Hepatocyte (in vitro differentiated cells): Measurements from ENCODE around the gene HLA-F. TPM values are rescaled to one million over a fixed set of nuclear protein-coding genes. Genes with fewer than 3 reads are reported as not detected.

ENCODE experiments used
- DNase-seq: peaks from one replicate; pipeline ENCODE4 v3.0.0-alpha.2; 2016; ENCODE audit warnings: low spot score
- H2AFZ ChIP-seq: fragments of 200-600 bp; sonication (generic); 2 replicates; pipeline ENCODE4 v1.6.0; 2016; ENCODE audit warnings: antibody characterized with exemption, mild to moderate bottlenecking
- H3K27ac ChIP-seq: fragments of 200-600 bp; sonication (generic); 2 replicates; pipeline ENCODE4 v1.5.1; 2016; ENCODE audit warnings: mild to moderate bottlenecking
- H3K27me3 ChIP-seq: fragments of 200-600 bp; sonication (generic); 2 replicates; pipeline ENCODE4 v1.6.1; 2016
- H3K36me3 ChIP-seq: fragments of 200-600 bp; sonication (generic); replicated peaks from 2 replicates; pipeline ENCODE4 v1.5.1; 2016; ENCODE audit warnings: low read depth; ENCODE audit not compliant: insufficient read depth
- H3K4me1 ChIP-seq: fragments of 200-600 bp; sonication (generic); 2 replicates; pipeline ENCODE4 v1.5.1; 2016; ENCODE audit warnings: mild to moderate bottlenecking, moderate library complexity; ENCODE audit not compliant: insufficient read depth
- H3K4me2 ChIP-seq: fragments of 200-600 bp; sonication (generic); 2 replicates; pipeline ENCODE4 v1.6.0; 2016
- H3K4me3 ChIP-seq: fragments of 200-600 bp; sonication (generic); 2 replicates; pipeline ENCODE4 v1.5.1; 2016; ENCODE audit warnings: mild to moderate bottlenecking
- H3K79me2 ChIP-seq: fragments of 200-600 bp; sonication (generic); 2 replicates; pipeline ENCODE4 v1.6.0; 2017; ENCODE audit warnings: mild to moderate bottlenecking
- H3K9me2 ChIP-seq: fragments of 200-600 bp; sonication (generic); replicated peaks from 2 replicates; pipeline ENCODE4 v1.6.0; 2017; ENCODE audit warnings: mild to moderate bottlenecking; ENCODE audit not compliant: insufficient read depth
- H3K9me3 ChIP-seq: fragments of 200-600 bp; sonication (generic); 2 replicates; pipeline ENCODE4 v1.5.1; 2016; ENCODE audit warnings: low read depth, mild to moderate bottlenecking
- H4K20me1 ChIP-seq: fragments of 200-600 bp; sonication (generic); 2 replicates; pipeline ENCODE4 v1.6.0; 2016; ENCODE audit warnings: mild to moderate bottlenecking; ENCODE audit not compliant: insufficient read depth, poor library complexity, severe bottlenecking
- CTCF ChIP-seq: fragments of 200-600 bp; sonication (generic); IDR thresholded peaks from 2 replicates; pipeline ENCODE4 v1.5.1; 2016; ENCODE audit warnings: antibody characterized with exemption, mild to moderate bottlenecking; ENCODE audit not compliant: poor library complexity
- EZH2 ChIP-seq: fragments of 200-600 bp; sonication (generic); IDR thresholded peaks from 2 replicates; pipeline ENCODE4 v1.6.1; 2016; ENCODE audit warnings: antibody characterized with exemption, mild to moderate bottlenecking, borderline replicate concordance
- EZH2phosphoT487 ChIP-seq: fragments of 200-600 bp; sonication (generic); IDR thresholded peaks from one replicate; pipeline ENCODE4 v1.6.1; 2018; ENCODE audit warnings: antibody characterized with exemption, mild to moderate bottlenecking, low read depth, moderate library complexity; ENCODE audit not compliant: unreplicated experiment, severe bottlenecking
- WGBS: methylation state at CpG from one replicate; pipeline ENCODE4 v1.1.6; 2016; ENCODE audit warnings: low lambda C conversion rate; ENCODE audit errors: missing lambda C conversion rate; 5-methylcytosine and 5-hydroxymethylcytosine counted together
- polyA plus RNA-seq: library from polyadenylated mRNA; unstranded; fragments of >200 nt; fragmentation: Nextera tagmentation; extraction: Ambion mirVana; gene quantifications from 2 replicates; pipeline ENCODE4 v1.2.1, GENCODE V29; 2016
- total RNA-seq: library from RNA; depleted of rRNA; stranded (reverse); fragments of >200 nt; gene quantifications from 2 replicates; pipeline ENCODE4 v1.2.3, GENCODE V29; 2014

Gene HLA-F
- total and polyA plus RNA-seq, 2 experiments from 2014 or later = 7.6 to 8.8 TPM

- Histone ChIP-seq H2AFZ (no peak overlapping the region), H3K4me2 (no peak overlapping the region), H3K9me2 (no peaks in the 10 kb centered on the region), H3K36me3 (no peaks in the 10 kb centered on the region), H3K27me3 (peaks cover 63% of the 10 kb centered on the region), H3K4me1 (peaks cover 5% of the 10 kb centered on the region), H4K20me1 (no peaks in the 10 kb centered on the region), H3K4me3 (no peak overlapping the region), H3K9me3 (no peaks in the 10 kb centered on the region), H3K79me2 (no peaks in the 10 kb centered on the region), H3K27ac (no peak overlapping the region)
- 37% methylated on average over 2 of the region's 2 CpGs for WGBS
- no peak for DNase-seq
- TF ChIP-seq EZH2phosphoT487 (no peak), CTCF (no peak), EZH2 (no peak)
Observed at GRCh38 chr6:29720863-29721262, 2.4 kb upstream of the HLA-F start.

- DNase-seq = peak; percentile 16
- peak overlapping the region; percentile 70 for H2AFZ ChIP-seq
- 4% methylated on average over 71 of the region's 76 CpGs for WGBS
Observed at GRCh38 chr6:29723666-29724588, 693 bp downstream of the HLA-F start.

GRCh38 chr6:29724937-29725869, 2.0 kb downstream of the HLA-F start:
- H3K9me3 ChIP-seq = no peaks in the 10 kb centered on the region
- no peak overlapping the region for H2AFZ ChIP-seq
- peaks cover 56% of the 10 kb centered on the region for H3K27me3 ChIP-seq
- no peaks in the 10 kb centered on the region for H4K20me1 ChIP-seq
- H3K36me3 ChIP-seq = no peaks in the 10 kb centered on the region
- 89% methylated on average over 11 of the region's 11 CpGs for WGBS
- H3K4me1 ChIP-seq = peaks cover 5% of the 10 kb centered on the region
- H3K27ac ChIP-seq = no peak overlapping the region
- H3K9me2 ChIP-seq = no peaks in the 10 kb centered on the region
- DNase-seq = no peak
- H3K79me2 ChIP-seq = no peaks in the 10 kb centered on the region
- H3K4me3 ChIP-seq = no peak overlapping the region
- TF ChIP-seq CTCF (no peak), EZH2phosphoT487 (no peak), EZH2 (no peak)
- H3K4me2 ChIP-seq = no peak overlapping the region

More at GRCh38 chr6:29723666-29724588, 693 bp downstream of the HLA-F start:
- Histone ChIP-seq H4K20me1 (no peaks in the 10 kb centered on the region), H3K4me1 (peaks cover 5% of the 10 kb centered on the region), H3K9me3 (no peaks in the 10 kb centered on the region), H3K4me3 (peak overlapping the region; percentile 30), H3K9me2 (no peaks in the 10 kb centered on the region), H3K27me3 (peaks cover 51% of the 10 kb centered on the region), H3K4me2 (peak overlapping the region; percentile 93), H3K27ac (no peak overlapping the region), H3K79me2 (no peaks in the 10 kb centered on the region), H3K36me3 (no peaks in the 10 kb centered on the region)
- TF ChIP-seq EZH2phosphoT487 (no peak), CTCF (no peak), EZH2 (no peak)
